ENCODE results near the gene PRKD2.
"Not testable (repeated sequence)": the region's sequence is repeated elsewhere in the genome, so short reads cannot be mapped to it uniquely, and the experiment has no call there.

The PRKD2 gene

DNA sequence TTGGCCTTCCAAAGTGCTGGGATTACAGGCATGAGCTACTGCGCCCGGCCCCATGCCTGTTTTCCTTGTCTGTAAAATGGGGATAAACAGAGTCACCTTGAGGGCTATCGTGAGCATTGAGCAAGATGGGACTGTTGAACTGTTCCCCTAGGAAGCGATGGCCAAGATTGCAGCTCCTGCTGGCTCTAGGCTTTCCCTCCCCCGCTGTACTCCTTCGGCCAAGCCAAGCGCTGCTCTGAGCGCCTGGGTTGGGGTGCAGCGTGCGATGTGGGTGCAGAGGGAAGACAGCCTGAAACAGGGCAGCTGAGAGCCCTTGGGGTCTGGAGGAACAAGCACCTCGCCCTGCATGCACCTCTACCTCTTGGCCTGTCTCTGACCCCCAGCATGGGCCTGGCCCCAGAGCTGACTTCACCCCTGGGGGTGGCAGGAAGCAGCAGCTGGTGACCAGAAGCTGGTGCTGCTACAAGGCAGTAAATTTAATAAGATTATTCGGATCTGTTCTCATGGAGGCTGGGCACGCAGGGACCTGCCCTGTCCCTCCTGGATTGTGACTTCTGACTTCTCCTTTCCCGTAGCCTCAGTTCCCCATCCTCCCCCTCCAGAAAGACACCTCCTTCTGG lies 86.2 kb downstream of the PRKD2 start:
- no peak for TF ChIP-seq CTCF (IDR thresholded peaks at IDR 0.05; ENCODE audit: unreplicated experiment in 3 of 3)
- Mint-ChIP-seq H3K4me1 (peaks cover 38% of the 10 kb centered on the region), H3K27me3 (ENCODE audit: low read depth) (peaks cover 15% of the 10 kb centered on the region)

GRCh38 chr19:46629546-46630025 lies 87.3 kb downstream of the PRKD2 start:
- Mint-ChIP-seq H3K9me3 (no peaks in the 10 kb centered on the region), H3K27me3 (ENCODE audit: low read depth) (peaks cover 12% of the 10 kb centered on the region), H3K4me1 (peaks cover 48% of the 10 kb centered on the region), H3K27ac (peak overlapping the region; percentile 21 to 88 (median 79)), H3K36me3 (ENCODE audit: low read depth) (no peaks in the 10 kb centered on the region), H3K4me3 (no peak overlapping the region)
- TF ChIP-seq CTCF (IDR thresholded peaks at IDR 0.05; ENCODE audit: unreplicated experiment in 3 of 3): no peak

More for the DNA sequence above, 86.2 kb downstream of the PRKD2 start:
- H3K27ac Mint-ChIP-seq: peak overlapping the region; percentile 78 to 88 (median 85)
- H3K36me3 Mint-ChIP-seq (ENCODE audit: low read depth): no peaks in the 10 kb centered on the region
- no peaks in the 10 kb centered on the region for H3K9me3 Mint-ChIP-seq
- no peak overlapping the region for H3K4me3 Mint-ChIP-seq

DNA sequence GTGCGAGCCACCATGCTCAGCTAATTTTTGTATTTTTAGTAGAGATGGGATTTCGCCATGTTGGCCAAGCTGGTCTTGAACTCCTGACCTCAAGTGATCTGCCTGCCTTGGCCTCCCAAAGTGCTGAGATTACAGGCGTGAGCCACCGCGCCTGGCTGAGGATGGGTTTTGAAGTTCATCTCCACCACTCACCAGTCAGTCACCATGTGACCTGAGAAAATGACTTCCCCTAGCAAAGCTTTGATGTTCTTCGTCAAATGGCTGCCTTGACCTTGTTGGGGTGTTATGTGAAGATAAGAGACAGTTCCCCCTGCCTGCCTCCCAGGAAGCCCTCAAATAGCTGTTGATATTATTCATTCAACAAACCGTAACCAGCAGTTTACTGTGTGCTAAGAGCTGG lies 87.9 kb downstream of the PRKD2 start:
- peaks cover 53% of the 10 kb centered on the region for H3K4me1 Mint-ChIP-seq
- not testable (repeated sequence) for H3K9me3 Mint-ChIP-seq; H3K4me3 Mint-ChIP-seq; H3K36me3 Mint-ChIP-seq (ENCODE audit: low read depth)
- H3K27me3 Mint-ChIP-seq (ENCODE audit: low read depth): peaks cover 12% of the 10 kb centered on the region
- peak overlapping the region in 2 of 3 experiments; percentile 51 to 76 for H3K27ac Mint-ChIP-seq

DNA sequence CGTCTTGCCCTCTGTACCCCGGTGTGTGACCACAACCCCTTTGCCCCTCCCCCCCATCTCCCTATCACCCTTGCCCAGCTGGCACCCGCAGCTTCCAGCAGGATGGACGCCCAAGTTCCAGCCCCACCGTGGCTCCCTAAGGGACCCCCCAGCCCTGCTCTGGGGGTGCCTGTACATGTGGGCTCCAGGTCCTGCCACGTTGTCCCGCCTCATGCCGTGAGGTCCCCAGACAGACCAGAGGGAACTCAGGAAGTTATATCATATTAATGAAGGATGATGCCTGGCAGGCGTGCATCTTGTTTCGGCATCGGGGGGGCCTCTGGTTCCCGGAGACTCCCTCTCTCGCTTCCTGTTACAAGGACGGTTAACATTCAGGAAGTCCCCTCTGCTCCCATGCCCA lies 90.5 kb downstream of the PRKD2 start:
- Mint-ChIP-seq H3K36me3 (ENCODE audit: low read depth) (no peaks in the 10 kb centered on the region), H3K27ac (peak overlapping the region; percentile 56 to 90 (median 75)), H3K4me1 (peaks cover 38% of the 10 kb centered on the region), H3K9me3 (no peaks in the 10 kb centered on the region), H3K4me3 (no peak overlapping the region), H3K27me3 (ENCODE audit: low read depth) (no peaks in the 10 kb centered on the region)
- no peak for TF ChIP-seq CTCF (IDR thresholded peaks at IDR 0.05; ENCODE audit: unreplicated experiment in 3 of 3)

GRCh38 chr19:46625731-46626130 lies 91.2 kb downstream of the PRKD2 start:
- peak overlapping the region; percentile 88 to 96 (median 90) for H3K27ac Mint-ChIP-seq
- H3K4me3 Mint-ChIP-seq: no peak overlapping the region
- peaks cover 38% of the 10 kb centered on the region for H3K4me1 Mint-ChIP-seq
- H3K36me3 Mint-ChIP-seq (ENCODE audit: low read depth): no peaks in the 10 kb centered on the region
- no peaks in the 10 kb centered on the region for H3K27me3 Mint-ChIP-seq (ENCODE audit: low read depth)
- no peak for TF ChIP-seq CTCF (IDR thresholded peaks at IDR 0.05; ENCODE audit: unreplicated experiment in 3 of 3)
- no peaks in the 10 kb centered on the region for H3K9me3 Mint-ChIP-seq

DNA sequence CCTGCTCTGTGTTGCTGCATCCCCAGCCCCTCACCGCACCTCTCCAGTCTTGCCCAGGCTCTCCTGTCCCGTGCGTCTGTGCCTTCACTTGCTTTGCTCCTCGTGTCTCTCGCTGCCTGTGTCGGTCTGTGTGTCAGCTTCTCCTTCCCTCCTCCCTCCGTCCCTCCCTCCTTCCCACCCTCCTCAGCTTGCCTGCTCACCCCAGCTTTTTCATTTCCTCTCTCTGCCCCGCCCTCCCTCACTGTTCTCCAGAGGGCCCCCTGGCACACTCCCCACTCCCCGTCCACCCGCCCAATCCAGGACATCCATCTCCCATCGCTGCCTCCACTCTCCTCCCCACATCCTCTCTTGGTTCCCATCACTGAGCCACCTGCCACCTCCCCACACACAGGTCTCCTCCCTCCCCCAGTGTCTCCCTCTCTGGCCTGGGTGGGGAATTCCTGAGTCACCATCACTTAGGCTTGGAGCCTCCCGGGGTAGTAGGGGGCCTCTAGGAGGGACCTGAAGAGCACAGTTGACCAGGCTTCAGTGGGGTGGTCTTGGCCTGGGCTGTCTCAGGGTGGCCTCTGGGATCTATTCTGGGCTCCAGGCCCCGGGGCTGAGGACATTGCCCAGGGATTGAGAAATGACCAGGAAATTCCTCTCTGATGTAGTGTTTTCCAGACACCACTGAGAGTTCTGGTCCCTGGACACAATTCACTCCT lies 91.8 kb downstream of the PRKD2 start, which contains the start of gene PTGIR:
Gene PTGIR, minus strand, starts transcription at position 132 of the 704 bp plus-strand sequence. CDS start 864 bp downstream, outside the sequence.
- Mint-ChIP-seq H3K27ac (peak within 1 kb of the TSS; percentile 88 to 96 (median 90)), H3K9me3 (no peaks in the 10 kb centered on the region), H3K4me3 (peak within 1 kb of the TSS; percentile 57 to 79 (median 75)), H3K4me1 (peaks cover 43% of the 10 kb centered on the region), H3K27me3 (ENCODE audit: low read depth) (no peaks in the 10 kb centered on the region), H3K36me3 (ENCODE audit: low read depth) (no peaks in the 10 kb centered on the region)
- no peak for TF ChIP-seq CTCF (IDR thresholded peaks at IDR 0.05; ENCODE audit: unreplicated experiment in 3 of 3)

Measured in nephron (organoid).